ENCODE results near the gene CYP11A1.

Gene CYP11A1

GRCh38 chr15:74343127-74343796, 24.2 kb downstream of the CYP11A1 start:
- no peak for DNase-seq

GRCh38 chr15:74340150-74340549, 27.3 kb downstream of the CYP11A1 start:
- DNase-seq: no peak

GRCh38 chr15:74339371-74339770, 28.1 kb downstream of the CYP11A1 start:
- no peak for DNase-seq

- DNase-seq: no peak
Measured at GRCh38 chr15:74338676-74339075, 28.8 kb downstream of the CYP11A1 start.

GRCh38 chr15:74337607-74338211, 29.7 kb downstream of the CYP11A1 start:
- no peak for DNase-seq

GRCh38 chr15:74337146-74337545, 30.3 kb downstream of the CYP11A1 start:
- DNase-seq: no peak

- DNase-seq: no peak
Measured at GRCh38 chr15:74336061-74337005, 31.1 kb downstream of the CYP11A1 start.

GRCh38 chr15:74335396-74335795, 32.0 kb downstream of the CYP11A1 start:
- no peak for DNase-seq

- no peak for DNase-seq
Measured at GRCh38 chr15:74334127-74334526, 33.3 kb downstream of the CYP11A1 start.

- DNase-seq: no peak
Measured at GRCh38 chr15:74333662-74334061, 33.8 kb downstream of the CYP11A1 start.

GRCh38 chr15:74333093-74333492, 34.4 kb downstream of the CYP11A1 start:
- DNase-seq: no peak

GRCh38 chr15:74332611-74333010, 34.8 kb downstream of the CYP11A1 start:
- no peak for DNase-seq

GRCh38 chr15:74332011-74332410, 35.4 kb downstream of the CYP11A1 start:
- no peak for DNase-seq

GRCh38 chr15:74330861-74331408, 36.5 kb downstream of the CYP11A1 start:
- no peak for DNase-seq

- DNase-seq: no peak
Measured at GRCh38 chr15:74328331-74329056, 39.0 kb downstream of the CYP11A1 start.

GRCh38 chr15:74327756-74328155, 39.7 kb downstream of the CYP11A1 start:
- no peak for DNase-seq

- no peak for DNase-seq
Measured at GRCh38 chr15:74326746-74327145, 40.7 kb downstream of the CYP11A1 start.

- DNase-seq: no peak
Measured at GRCh38 chr15:74324714-74325113, 42.7 kb downstream of the CYP11A1 start.

GRCh38 chr15:74322558-74323180, 44.8 kb downstream of the CYP11A1 start:
- peak; percentile 23 for DNase-seq

- DNase-seq: no peak
Measured at GRCh38 chr15:74320352-74321247, 46.8 kb downstream of the CYP11A1 start.
